Activated T-cell treated with anti-CD3 and anti-CD28 coated beads for 48 hours (primary cell): ENCODE measurements around the gene ABR.
"Not testable (repeated sequence)": the region's sequence is repeated elsewhere in the genome, so short reads cannot be mapped to it uniquely, and the experiment has no call there.

Experiments used
- DNase-seq: peaks from one replicate; pipeline ENCODE4 v3.0.0-alpha.2; 2020; ENCODE audit warnings: low read depth

Gene ABR

GRCh38 chr17:1008008-1008761 lies 171.6 kb downstream of the ABR start:
- DNase-seq, result no peak

- no peak for DNase-seq
These were observed 172.3 kb downstream of the ABR start for GRCh38 chr17:1007310-1008007.

GRCh38 chr17:1006054-1006453 lies 173.7 kb downstream of the ABR start:
- no peak for DNase-seq

- DNase-seq, result no peak
These were observed 174.3 kb downstream of the ABR start for GRCh38 chr17:1005361-1005946.

- no peak for DNase-seq
These were observed 174.9 kb downstream of the ABR start for GRCh38 chr17:1004769-1005295.

GRCh38 chr17:1003972-1004768 lies 175.6 kb downstream of the ABR start:
- DNase-seq, result no peak

- DNase-seq, result no peak
These were observed 176.2 kb downstream of the ABR start for GRCh38 chr17:1003633-1003971.

GRCh38 chr17:1002771-1003555 lies 176.8 kb downstream of the ABR start:
- no peak for DNase-seq

GRCh38 chr17:1002412-1002753 lies 177.4 kb downstream of the ABR start:
- no peak for DNase-seq

- DNase-seq, result no peak
These were observed 178.0 kb downstream of the ABR start for GRCh38 chr17:1001640-1002411.

GRCh38 chr17:1000597-1001461 lies 179.0 kb downstream of the ABR start:
- no peak for DNase-seq

GRCh38 chr17:998111-998510 lies 181.7 kb downstream of the ABR start:
- DNase-seq, result no peak

GRCh38 chr17:996554-997344 lies 183.0 kb downstream of the ABR start, which contains the start of gene TIMM22:
Gene TIMM22 (plus strand): TSS chr17:997129. CDS start chr17:997143, 14 bp downstream.
- DNase-seq, result peak; percentile 92

GRCh38 chr17:995324-995723 lies 184.5 kb downstream of the ABR start:
- not testable (repeated sequence) for DNase-seq

- no peak for DNase-seq
These were observed 186.8 kb downstream of the ABR start for GRCh38 chr17:992933-993332.

GRCh38 chr17:988561-988960 lies 191.2 kb downstream of the ABR start:
- no peak for DNase-seq

- DNase-seq, result no peak
These were observed 191.8 kb downstream of the ABR start for GRCh38 chr17:987931-988330.

- no peak for DNase-seq
These were observed 193.4 kb downstream of the ABR start for GRCh38 chr17:986322-986929.
